CD4-positive, alpha-beta T cell treated with Interferon alpha-2 for 1 hour (primary cell): Measurements from ENCODE around the gene ADAMTSL2.
"Not testable (repeated sequence)": the region's sequence is repeated elsewhere in the genome, so short reads cannot be mapped to it uniquely, and the experiment has no call there.

Experiments used
- DNase-seq, 2 donors: peaks; one replicate each; pipeline ENCODE4 v3.0.0-alpha.2; 2020 to 2022

The ADAMTSL2 gene

DNA sequence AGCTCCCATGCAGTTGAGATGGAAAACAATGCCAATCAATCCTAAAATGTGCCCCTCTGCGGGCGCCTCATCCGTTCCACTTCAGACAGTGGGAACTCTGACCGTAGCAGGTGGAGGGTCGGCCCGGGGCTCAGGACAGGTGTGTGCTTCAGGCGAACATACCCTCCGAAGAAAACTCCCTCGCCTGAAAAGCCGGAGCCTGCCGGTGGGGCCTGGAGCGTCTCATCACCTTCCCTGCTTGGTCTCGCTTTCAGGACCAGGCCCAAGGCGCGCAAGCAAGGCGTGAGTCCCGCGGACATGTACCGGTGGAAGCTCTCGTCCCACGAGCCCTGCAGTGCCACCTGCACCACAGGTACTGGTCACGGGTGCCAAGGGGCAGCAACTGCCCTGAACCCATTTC lies 26.4 kb downstream of the ADAMTSL2 start:
- no peak for DNase-seq

DNA sequence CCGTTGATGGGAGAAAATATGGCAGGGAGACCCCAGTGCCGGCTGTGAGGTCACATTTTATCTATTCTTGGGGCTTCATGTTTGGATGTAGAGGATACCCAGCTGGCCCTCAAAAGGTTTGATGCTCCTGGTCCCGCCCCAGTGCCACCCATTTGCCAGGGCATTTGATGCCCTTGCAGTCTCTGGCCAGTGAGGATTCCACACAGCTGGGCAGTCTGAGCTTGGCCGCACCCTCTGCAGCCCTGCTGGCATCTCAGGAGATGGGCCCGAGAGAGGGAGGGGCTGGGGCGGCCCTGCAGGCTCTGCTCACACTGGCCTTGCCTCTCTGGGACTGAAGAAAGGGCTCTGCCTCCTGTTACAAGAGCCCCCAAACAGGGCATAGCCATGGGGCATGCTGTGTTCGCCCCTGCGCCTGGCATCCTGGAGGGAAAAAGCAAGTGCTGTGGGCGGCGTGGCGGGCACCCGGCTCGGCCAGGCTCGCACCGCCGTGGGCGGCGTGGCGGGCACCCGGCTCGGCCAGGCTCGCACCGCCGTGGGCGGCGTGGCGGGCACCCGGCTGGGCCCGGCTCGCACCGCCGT lies 27.6 kb downstream of the ADAMTSL2 start:
- DNase-seq, result no peak

DNA sequence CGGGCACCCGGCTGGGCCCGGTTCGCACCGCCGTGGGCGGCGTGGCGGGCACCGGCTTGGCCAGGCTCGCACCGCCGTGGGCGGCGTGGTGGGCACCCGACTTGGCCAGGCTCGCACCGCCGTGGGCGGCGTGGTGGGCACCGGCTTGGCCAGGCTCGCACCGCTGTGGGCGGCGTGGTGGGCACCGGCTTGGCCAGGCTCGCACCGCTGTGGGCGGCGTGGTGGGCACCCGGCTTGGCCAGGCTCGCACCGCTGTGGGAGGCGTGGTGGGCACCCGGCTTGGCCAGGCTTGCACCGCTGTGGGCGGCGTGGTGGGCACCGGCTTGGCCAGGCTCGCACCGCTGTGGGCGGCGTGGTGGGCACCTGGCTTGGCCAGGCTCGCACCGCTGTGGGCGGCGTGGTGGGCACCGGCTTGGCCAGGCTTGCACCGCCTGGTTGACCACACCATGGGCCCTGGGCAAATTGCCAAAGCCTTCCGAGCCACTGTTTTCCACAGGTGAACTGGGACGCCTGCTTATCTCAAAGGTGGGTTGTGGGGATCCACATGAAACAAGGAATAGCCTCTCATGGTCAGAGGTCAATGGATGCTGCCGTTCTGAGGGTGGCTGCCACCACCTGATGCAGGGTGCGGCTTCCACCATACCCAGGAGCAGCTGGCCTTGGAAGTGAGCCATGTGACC lies 28.2 kb downstream of the ADAMTSL2 start:
- no peak for DNase-seq

DNA sequence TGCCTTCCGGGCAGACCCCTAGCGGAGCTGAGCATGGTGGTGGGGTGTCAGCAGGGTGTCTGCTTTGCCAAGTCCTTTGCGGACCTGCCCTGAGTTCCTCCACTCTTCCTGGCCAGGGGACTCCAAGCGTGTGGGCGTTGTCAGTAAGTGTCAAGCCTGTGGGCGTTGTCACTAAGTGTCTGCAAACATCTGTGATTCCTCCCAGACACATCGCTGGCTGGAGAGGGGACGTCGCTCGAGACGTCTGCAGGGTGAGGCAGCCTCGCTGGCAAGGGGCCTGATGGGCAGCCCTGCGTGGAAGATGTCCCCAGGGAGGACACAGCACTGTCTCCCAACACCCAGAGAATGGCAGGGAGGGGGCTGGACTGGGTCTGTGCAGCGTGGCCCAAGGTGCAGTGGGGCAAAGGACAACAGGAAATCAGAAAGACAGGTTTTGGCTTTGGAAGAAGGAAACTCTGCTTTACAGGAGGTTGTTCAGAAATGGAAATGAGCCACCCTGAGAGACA lies 28.8 kb downstream of the ADAMTSL2 start:
- no peak for DNase-seq

DNA sequence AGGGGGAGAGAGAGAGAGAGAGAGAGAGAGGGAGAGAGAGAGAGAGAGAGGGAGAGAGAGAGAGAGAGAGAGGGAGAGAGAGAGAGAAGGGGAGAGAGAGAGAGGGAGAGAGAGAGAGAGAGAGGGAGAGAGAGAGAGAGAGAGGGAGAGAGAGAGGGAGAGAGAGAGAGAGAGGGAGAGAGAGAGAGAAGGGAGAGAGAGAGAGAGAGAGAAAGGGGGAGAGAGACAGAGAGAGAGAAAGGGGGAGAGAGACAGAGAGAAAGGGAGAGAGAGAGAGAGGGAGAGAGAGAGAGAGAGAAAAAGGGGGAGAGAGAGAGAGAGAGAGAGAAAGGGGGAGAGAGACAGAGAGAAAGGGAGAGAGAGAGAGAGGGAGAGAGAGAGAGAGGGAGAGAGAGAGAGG lies 29.3 kb downstream of the ADAMTSL2 start:
- not testable (repeated sequence) for DNase-seq

- no peak for DNase-seq
These were observed 30.1 kb downstream of the ADAMTSL2 start for GRCh38 chr9:133564451-133565116.

- DNase-seq, result no peak
These were observed 31.9 kb downstream of the ADAMTSL2 start for GRCh38 chr9:133566382-133566781.

- DNase-seq, result no peak
These were observed 32.3 kb downstream of the ADAMTSL2 start for GRCh38 chr9:133566817-133567216.

DNA sequence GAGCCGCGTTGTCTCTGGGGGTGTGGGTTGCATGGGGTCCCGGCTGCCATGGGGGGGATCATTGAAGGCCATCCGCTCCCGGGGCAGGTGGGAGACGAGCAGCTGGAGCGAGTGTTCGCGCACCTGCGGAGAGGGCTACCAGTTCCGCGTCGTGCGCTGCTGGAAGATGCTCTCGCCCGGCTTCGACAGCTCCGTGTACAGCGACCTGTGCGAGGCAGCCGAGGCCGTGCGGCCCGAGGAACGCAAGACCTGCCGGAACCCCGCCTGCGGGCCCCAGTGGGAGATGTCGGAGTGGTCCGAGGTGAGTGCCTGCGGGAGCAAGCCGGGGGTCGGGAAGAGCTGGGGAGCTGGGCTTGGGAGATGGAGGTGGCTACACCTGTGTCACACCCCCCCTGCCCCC lies 33.7 kb downstream of the ADAMTSL2 start:
- no peak for DNase-seq

DNA sequence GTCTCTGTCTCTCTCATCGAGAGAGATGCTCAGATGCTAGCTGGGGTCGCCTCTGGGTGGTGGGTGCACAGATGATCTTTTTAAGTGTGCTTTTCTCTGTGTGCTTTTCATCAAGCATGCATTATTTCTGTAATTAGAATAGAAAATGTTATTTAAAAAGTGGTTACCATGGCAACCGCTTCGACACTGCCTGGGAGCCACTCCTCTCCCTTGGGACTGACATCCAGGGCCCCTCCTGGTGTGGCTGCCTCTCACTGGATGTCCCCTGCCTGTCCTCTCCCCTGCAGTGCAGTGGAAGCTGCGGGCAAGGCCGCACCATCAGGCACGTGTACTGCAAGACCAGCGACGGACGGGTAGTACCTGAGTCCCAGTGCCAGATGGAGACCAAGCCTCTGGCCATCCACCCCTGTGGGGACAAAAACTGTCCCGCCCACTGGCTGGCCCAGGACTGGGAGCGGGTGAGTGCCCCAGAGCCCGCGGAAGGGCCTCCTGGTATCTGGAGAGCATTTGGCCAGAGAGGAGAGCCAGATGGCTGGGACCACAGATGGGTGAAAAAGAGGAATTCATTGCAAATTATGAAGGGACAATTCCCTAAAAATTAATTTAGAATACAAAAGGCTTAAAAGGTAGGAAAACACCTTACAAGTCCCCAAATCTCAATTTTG lies 34.7 kb downstream of the ADAMTSL2 start:
- DNase-seq, result no peak

- DNase-seq, result no peak
These were observed 35.6 kb downstream of the ADAMTSL2 start for GRCh38 chr9:133569891-133570690.

DNA sequence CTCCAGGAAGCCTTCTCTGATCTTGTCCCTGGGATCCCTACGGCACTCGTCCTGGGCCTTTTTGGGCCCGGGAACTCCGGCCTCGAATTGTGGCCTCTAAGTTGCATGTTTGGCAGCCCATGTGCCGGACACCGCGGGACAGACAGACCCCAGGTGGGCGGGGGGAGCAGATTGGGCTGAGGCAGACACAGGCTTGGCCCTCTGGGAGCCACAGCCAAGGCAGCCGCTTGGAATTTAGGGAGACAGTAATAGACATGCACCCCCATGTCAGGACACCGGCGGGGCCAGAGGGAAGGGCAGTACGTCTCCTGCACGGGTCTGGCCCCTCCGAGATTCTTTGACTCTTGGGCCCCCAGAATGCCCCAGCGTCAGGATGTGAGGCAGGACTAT lies 36.2 kb downstream of the ADAMTSL2 start:
- no peak for DNase-seq

- no peak for DNase-seq
These were observed 36.9 kb downstream of the ADAMTSL2 start for GRCh38 chr9:133571391-133571890.

- DNase-seq, result no peak
These were observed 37.5 kb downstream of the ADAMTSL2 start for GRCh38 chr9:133571896-133572595.

DNA sequence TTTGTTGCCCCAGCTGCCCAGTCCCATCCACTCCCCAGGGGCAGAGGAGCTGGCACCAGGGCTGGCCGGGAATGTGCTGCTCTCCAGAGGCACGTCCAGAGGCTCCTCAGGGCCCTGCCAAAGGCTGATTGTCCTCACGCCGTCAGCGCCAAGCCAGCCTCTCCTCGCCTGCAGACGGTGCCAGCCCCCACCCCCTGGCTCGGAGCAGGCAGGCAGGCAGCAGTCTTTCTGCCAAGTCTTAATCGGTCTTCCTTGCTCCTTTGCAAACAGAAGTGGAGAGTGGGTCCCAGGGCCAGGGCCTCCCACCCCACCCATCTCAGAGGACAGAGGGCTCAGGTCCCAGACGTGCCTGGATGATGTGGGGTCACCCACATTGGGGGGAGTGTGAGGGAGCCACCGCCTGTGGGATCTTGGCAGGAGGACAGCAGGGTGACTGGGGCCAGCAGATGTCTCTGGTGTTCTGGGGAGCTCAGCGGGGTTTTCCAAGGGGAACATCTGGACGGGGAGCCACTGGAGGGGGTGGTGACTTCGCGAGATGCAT lies 38.4 kb downstream of the ADAMTSL2 start:
- no peak for DNase-seq

DNA sequence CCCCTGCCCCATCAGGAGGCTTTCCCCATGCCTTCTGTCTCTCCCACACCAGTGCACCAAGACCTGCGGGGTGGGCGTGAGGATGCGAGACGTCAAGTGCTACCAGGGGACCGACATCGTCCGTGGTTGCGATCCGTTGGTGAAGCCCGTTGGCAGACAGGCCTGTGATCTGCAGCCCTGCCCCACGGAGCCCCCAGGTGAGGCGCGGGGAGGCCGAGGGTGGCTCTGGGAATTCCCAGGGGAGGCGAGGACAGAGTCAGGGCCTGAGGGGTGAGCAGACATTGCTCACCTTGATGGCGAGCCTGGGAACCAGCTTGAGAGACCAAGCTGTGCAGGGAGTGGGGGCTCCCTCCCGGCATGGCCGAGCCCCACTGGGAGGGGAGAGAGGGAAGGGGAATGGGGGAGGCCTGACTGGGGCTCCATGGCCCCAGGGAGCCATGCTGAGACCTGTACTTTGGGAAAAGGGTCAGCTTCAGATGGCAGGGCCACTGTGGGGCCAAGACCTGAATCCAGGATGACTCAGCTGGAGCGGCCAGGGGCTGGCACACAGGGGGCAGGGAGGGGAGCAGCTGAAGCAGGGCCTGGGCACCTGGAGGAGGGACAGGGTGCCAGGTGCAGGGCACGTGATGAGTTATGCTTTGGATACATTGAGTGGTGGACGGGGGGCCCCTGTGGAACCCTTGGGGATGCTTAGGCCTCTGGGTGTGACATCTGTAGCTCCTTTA lies 39.4 kb downstream of the ADAMTSL2 start:
- DNase-seq, result no peak

GRCh38 chr9:133574771-133575170 lies 40.3 kb downstream of the ADAMTSL2 start:
- no peak for DNase-seq

GRCh38 chr9:133575186-133576030 lies 40.9 kb downstream of the ADAMTSL2 start:
- no peak for DNase-seq

DNA sequence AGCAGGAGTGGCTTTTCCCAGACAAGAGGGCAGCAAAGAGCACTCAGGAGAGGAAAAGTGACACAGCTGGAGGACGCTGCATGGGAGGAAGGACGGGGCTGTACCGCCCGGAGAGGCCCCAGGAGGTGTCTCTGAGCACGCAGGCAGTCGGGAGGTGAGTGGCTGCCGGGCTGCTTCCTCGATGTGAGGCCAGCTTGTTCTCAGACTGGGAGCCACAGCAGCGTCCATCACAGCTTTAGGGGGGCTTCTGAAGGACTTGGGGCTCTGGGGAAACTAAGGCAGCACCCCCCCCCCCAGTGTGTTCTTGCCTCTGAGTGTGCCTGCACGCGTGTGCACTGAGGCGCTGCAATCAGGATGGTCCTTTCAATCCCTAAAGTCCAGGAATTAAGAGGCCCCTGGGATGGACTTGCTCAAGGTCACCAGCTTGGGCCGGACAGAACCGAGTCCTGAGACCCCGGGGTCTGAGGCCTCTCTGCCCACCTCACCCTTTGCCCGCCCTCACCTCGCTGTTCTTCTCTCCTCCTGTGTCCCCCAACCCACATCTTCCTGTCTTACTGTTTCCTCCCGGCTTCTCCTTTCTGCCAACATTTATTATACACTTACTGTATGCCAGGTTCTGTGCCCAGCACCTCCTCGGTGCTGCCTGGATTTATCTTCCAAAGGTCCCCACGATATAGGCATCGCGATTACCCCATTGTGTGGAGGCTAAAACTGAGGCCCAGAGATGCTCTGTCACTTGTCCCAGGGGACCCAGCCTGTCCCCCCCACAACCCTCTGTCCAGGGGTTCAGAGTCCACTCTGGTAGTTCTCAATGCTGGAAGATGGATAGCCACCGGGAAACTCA lies 41.7 kb downstream of the ADAMTSL2 start:
- DNase-seq, result no peak
